ENCODE results near the gene TMEM200C.

The TMEM200C gene

DNA sequence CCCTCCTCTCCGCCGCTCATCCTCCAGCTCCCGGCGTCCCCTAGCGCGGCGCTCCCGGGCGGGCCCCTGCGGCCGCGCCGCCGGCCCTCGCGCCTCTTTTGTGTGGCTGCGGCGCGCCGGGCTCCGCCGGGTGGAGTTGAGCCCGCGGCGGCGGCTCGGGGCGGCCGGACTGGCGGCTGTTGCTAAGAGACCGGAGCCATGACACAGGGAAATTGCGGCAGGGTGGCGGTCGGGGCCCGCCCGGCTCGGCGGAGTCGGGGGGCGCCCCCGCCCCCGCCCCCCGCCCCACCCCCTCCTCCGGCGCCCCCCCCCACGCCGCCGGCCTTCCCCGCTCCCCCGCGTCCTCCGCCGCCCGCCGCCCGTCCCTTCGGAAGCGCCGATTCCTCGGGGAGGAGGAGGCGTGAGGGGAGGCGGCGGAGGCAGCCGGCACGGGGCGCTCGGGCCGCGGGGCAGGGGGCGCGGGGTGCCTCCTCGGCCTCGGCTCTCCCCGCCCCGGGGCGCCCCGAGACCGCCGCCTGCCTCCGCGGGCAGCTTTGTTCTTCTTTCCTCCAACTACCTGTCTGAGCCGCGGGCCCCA lies at the start of gene TMEM200C:
Gene TMEM200C, minus strand, starts transcription at position 224 of the 577 bp plus-strand sequence. CDS start 3,459 bp downstream, outside the sequence.
- Mint-ChIP-seq H3K27ac (peak within 1 kb of the TSS; percentile 96), H3K36me3 (ENCODE audit: low read depth) (peaks cover 24% of the 10 kb centered on the region), H3K4me3 (peak within 1 kb of the TSS; percentile 97), H3K9me3 (no peaks in the 10 kb centered on the region), H3K4me1 (peaks cover 65% of the 10 kb centered on the region), H3K27me3 (ENCODE audit: low read depth, poor library complexity) (peaks cover 12% of the 10 kb centered on the region)
- peak; percentile 75 for DNase-seq
- TF ChIP-seq, protein P1, sequence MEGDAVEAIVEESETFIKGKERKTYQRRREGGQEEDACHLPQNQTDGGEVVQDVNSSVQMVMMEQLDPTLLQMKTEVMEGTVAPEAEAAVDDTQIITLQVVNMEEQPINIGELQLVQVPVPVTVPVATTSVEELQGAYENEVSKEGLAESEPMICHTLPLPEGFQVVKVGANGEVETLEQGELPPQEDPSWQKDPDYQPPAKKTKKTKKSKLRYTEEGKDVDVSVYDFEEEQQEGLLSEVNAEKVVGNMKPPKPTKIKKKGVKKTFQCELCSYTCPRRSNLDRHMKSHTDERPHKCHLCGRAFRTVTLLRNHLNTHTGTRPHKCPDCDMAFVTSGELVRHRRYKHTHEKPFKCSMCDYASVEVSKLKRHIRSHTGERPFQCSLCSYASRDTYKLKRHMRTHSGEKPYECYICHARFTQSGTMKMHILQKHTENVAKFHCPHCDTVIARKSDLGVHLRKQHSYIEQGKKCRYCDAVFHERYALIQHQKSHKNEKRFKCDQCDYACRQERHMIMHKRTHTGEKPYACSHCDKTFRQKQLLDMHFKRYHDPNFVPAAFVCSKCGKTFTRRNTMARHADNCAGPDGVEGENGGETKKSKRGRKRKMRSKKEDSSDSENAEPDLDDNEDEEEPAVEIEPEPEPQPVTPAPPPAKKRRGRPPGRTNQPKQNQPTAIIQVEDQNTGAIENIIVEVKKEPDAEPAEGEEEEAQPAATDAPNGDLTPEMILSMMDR (IDR thresholded peaks at IDR 0.05): no peak

GRCh38 chr18:5944448-5944847 lies 49.1 kb upstream of the TMEM200C start:
- DNase-seq: no peak
- peaks cover 6% of the 10 kb centered on the region for H3K4me1 Mint-ChIP-seq
- no peaks in the 10 kb centered on the region for H3K9me3 Mint-ChIP-seq
- no peak overlapping the region for H3K27ac Mint-ChIP-seq
- H3K36me3 Mint-ChIP-seq (ENCODE audit: low read depth): no peaks in the 10 kb centered on the region
- H3K27me3 Mint-ChIP-seq (ENCODE audit: low read depth, poor library complexity): no peaks in the 10 kb centered on the region
- no peak overlapping the region for H3K4me3 Mint-ChIP-seq
- TF ChIP-seq, protein P1 (IDR thresholded peaks at IDR 0.05): no peak

DNA sequence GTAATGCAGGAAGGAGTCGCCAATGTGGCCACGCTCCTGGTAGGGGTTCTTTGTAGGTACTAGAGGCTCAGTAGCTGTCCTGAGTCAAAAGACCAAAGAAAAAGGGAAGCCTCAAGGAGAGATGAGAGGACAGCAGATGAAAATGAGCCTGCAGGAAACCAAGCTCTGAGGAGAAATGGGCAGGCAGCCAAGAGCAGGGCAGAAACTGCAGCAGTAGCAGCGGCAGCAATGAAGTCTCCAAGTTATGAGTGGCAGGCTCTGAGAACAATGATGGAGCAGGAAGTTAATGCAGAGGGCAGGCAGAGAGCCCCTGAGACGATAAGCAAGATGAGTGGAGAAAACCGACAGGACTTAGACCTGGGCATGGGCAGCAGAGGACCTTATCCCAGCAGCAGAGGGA lies 48.2 kb upstream of the TMEM200C start:
- Mint-ChIP-seq H3K9me3 (no peaks in the 10 kb centered on the region), H3K27ac (no peak overlapping the region), H3K4me1 (peaks cover 4% of the 10 kb centered on the region), H3K27me3 (ENCODE audit: low read depth, poor library complexity) (no peaks in the 10 kb centered on the region), H3K36me3 (ENCODE audit: low read depth) (no peaks in the 10 kb centered on the region), H3K4me3 (no peak overlapping the region)
- TF ChIP-seq, protein P1 (IDR thresholded peaks at IDR 0.05): no peak
- DNase-seq: no peak

- TF ChIP-seq, protein P1 (IDR thresholded peaks at IDR 0.05): no peak
- Mint-ChIP-seq H3K9me3 (no peaks in the 10 kb centered on the region), H3K27me3 (ENCODE audit: low read depth, poor library complexity) (no peaks in the 10 kb centered on the region), H3K4me3 (no peak overlapping the region), H3K27ac (no peak overlapping the region), H3K36me3 (ENCODE audit: low read depth) (no peaks in the 10 kb centered on the region), H3K4me1 (no peaks in the 10 kb centered on the region)
- no peak for DNase-seq
These were observed 47.3 kb upstream of the TMEM200C start for GRCh38 chr18:5942591-5942990.

DNA sequence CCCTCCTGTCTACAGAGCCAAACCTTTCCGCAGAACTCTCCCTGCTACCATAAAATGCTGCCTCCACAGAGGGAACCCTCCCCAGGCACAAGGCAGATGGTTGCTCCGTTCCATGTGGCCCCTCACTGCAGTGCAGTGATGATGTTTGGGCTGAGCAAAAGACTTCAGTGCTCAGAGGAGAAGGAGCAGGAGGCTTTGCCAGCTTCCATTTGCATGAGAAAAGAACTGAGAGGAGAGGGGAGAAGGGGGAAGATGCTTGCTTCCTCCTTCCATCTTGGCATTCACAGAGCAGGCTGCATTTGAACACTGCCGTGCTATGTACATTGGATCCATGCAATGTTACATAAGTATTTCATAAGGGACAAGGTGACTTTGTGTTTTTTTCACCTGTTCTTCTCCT lies 46.6 kb upstream of the TMEM200C start:
- no peak overlapping the region for H3K4me3 Mint-ChIP-seq
- H3K27ac Mint-ChIP-seq: no peak overlapping the region
- peaks cover 3% of the 10 kb centered on the region for H3K4me1 Mint-ChIP-seq
- peaks cover under 1% of the 10 kb centered on the region for H3K27me3 Mint-ChIP-seq (ENCODE audit: low read depth, poor library complexity)
- no peak for DNase-seq
- TF ChIP-seq, protein P1 (IDR thresholded peaks at IDR 0.05): no peak
- no peaks in the 10 kb centered on the region for H3K9me3 Mint-ChIP-seq
- no peaks in the 10 kb centered on the region for H3K36me3 Mint-ChIP-seq (ENCODE audit: low read depth)
